HG03039 (cell line): Measurements from ENCODE around the gene ZNF410.
"Not testable (repeated sequence)": the region's sequence is repeated elsewhere in the genome, so short reads cannot be mapped to it uniquely, and the experiment has no call there.

Experiments
- ATAC-seq: cut with Tn5 transposase; IDR thresholded peaks from one replicate; pipeline ENCODE4 v1.9.1; 2021; ENCODE audit warnings: mild to moderate bottlenecking, moderate library complexity; ENCODE audit not compliant: unreplicated experiment

The ZNF410 gene

GRCh38 chr14:73884438-73885190, 2.0 kb upstream of the ZNF410 start:
- no peak for ATAC-seq

GRCh38 chr14:73887318-73887616, 608 bp downstream of the ZNF410 start:
- ATAC-seq = no peak

- ATAC-seq = no peak
Measured at GRCh38 chr14:73887694-73888459, 1.2 kb downstream of the ZNF410 start.

- no peak for ATAC-seq
Measured at GRCh38 chr14:73888460-73888725, 1.7 kb downstream of the ZNF410 start.

GRCh38 chr14:73888971-73889370, 2.3 kb downstream of the ZNF410 start:
- ATAC-seq = no peak

GRCh38 chr14:73889376-73889775, 2.7 kb downstream of the ZNF410 start:
- no peak for ATAC-seq

- not testable (repeated sequence) for ATAC-seq
Measured at GRCh38 chr14:73894180-73894687, 7.6 kb downstream of the ZNF410 start.

- ATAC-seq = no peak
Measured at GRCh38 chr14:73895939-73896338, 9.3 kb downstream of the ZNF410 start.

GRCh38 chr14:73896521-73896920, 9.9 kb downstream of the ZNF410 start:
- no peak for ATAC-seq

- ATAC-seq = no peak
Measured at GRCh38 chr14:73903028-73903427, 16.4 kb downstream of the ZNF410 start.

GRCh38 chr14:73909681-73910080, 23.0 kb downstream of the ZNF410 start:
- ATAC-seq = no peak

GRCh38 chr14:73913256-73913655, 26.6 kb downstream of the ZNF410 start:
- no peak for ATAC-seq

- no peak for ATAC-seq
Measured at GRCh38 chr14:73916324-73916723, 29.7 kb downstream of the ZNF410 start.

GRCh38 chr14:73919457-73919856, 32.8 kb downstream of the ZNF410 start:
- ATAC-seq = not testable (repeated sequence)

- ATAC-seq = no peak
Measured at GRCh38 chr14:73924337-73924736, 37.7 kb downstream of the ZNF410 start.

GRCh38 chr14:73935666-73936065, 49.0 kb downstream of the ZNF410 start:
- ATAC-seq = no peak

GRCh38 chr14:73936548-73936947, 49.9 kb downstream of the ZNF410 start:
- ATAC-seq = no peak

GRCh38 chr14:73937012-73937411, 50.4 kb downstream of the ZNF410 start:
- ATAC-seq = no peak

- no peak for ATAC-seq
Measured at GRCh38 chr14:73942180-73942579, 55.5 kb downstream of the ZNF410 start.

GRCh38 chr14:73943083-73943482, 56.4 kb downstream of the ZNF410 start:
- ATAC-seq = no peak

GRCh38 chr14:73944432-73945158, 57.9 kb downstream of the ZNF410 start:
- no peak for ATAC-seq

- no peak for ATAC-seq
Measured at GRCh38 chr14:73945159-73945670, 58.6 kb downstream of the ZNF410 start.
